Motor neuron (in vitro differentiated cells): ENCODE measurements around the gene RMND1. TPM values are rescaled to one million over a fixed set of nuclear protein-coding genes. Genes with fewer than 3 reads are reported as not detected.
"Not testable (repeated sequence)": the region's sequence is repeated elsewhere in the genome, so short reads cannot be mapped to it uniquely, and the experiment has no call there.

Experiments
- ATAC-seq, 8 experiments: fragments of 200-7000 bp; cut with Tn5 transposase; replicated peaks in 6 of 8; 2 replicates each; pipeline ENCODE4 v1.8.0; 2021; ENCODE audit warnings: mild to moderate bottlenecking in 8 of 8, moderate library complexity in 8 of 8
- H3K27ac ChIP-seq, 2 donors: fragments of 250-450 bp; sonication (Bioruptor Pico); 2 replicates each; pipeline ENCODE4 v1.9.0; 2021; ENCODE audit warnings: antibody characterized with exemption in 2 of 2, mild to moderate bottlenecking in 2 of 2, moderate library complexity in 1 of 2
- H3K4me1 ChIP-seq, 2 donors: fragments of 250-450 bp; sonication (Bioruptor Pico); replicated peaks in 1 of 2; 2 replicates each; pipeline ENCODE4 v1.6.1; 2021; ENCODE audit warnings: antibody characterized with exemption in 2 of 2, mild to moderate bottlenecking in 2 of 2, moderate library complexity in 1 of 2
- H3K4me3 ChIP-seq, 5 donors: fragments of 250-450 bp; sonication (Bioruptor Pico); 2 replicates each; pipeline ENCODE4 v1.9.0; 2021; ENCODE audit warnings: antibody characterized with exemption in 5 of 5, mild to moderate bottlenecking in 5 of 5, moderate library complexity in 4 of 5
- WGBS, 10 experiments: fragments of 450-650 bp; shearing (Covaris generic); methylation state at CpG; one replicate each; pipeline ENCODE4 v1.0.0; 2022; 5-methylcytosine and 5-hydroxymethylcytosine counted together
- in situ Hi-C, 9 experiments: fragments of 400-800 bp; cut with MboI; loops; one replicate each; pipeline ENCODE4 v1.15.0; 2021; ENCODE audit warnings: low sequenced_read_pairs in 9 of 9, low pct_unique_long_range_greater_than_20kb in 2 of 9; ENCODE audit not compliant: unreplicated experiment in 9 of 9
- total RNA-seq, 8 experiments: library from RNA; unstranded; fragments of 300-600 nt; gene quantifications; 2 replicates each; pipeline versions ENCODE4 v1.2.3 to v1.2.4, GENCODE V29; 2022

Gene RMND1
- total RNA-seq, 8 experiments from 2014 or later, result 25.2 to 50.1 (median 36.4) TPM

DNA sequence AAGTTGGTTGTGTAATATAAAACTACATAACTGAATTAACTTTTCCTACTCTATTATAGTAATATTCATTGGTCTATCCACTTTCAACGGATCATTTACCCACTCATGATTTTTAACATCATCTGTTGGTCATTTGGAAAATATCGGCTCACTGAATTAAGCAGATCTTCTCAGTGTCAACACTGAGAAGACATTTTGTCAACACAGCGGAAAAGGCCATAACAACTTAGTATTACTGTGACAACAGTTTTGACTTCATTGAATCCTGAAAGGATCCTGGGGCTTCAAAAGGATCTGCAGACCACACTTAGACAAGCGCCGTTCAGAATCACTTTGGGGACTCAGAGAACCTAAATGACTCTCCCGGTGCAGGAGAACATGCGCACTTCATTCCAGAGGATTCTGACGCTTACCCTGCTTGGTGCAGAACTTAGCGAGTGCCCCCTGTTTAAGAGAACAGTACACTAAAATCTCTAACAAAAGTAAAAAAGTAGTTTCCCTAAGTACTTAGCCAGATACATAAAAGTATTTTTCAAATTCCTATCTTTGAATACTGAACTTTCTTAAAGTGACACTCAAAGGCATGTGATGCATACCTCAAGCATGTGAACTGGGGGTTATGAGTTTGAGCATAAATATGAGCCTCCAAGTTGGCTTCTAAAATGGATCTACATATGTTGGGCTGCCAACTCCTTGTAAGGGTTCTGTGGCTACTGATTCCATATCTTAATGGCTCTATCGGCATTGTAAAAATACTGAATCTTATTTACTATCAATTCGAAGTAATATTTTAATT lies 64.6 kb downstream of the RMND1 start:
- no peak overlapping the region for H3K27ac ChIP-seq
- no peak for ATAC-seq
- H3K4me3 ChIP-seq, result no peak overlapping the region
- in situ Hi-C loops, result no loop called here
- WGBS, 10 experiments, result 62 to 96% (median 77%) methylated on average over 4 to 11 of the region's 11 CpGs
- H3K4me1 ChIP-seq, result peaks cover 0 to 9% of the 10 kb centered on the region in 2 donors

GRCh38 chr6:151385177-151385576 lies 66.7 kb downstream of the RMND1 start:
- ATAC-seq, result no peak
- Histone ChIP-seq H3K4me3 (no peak overlapping the region), H3K27ac (no peak overlapping the region), H3K4me1 (peaks cover 0 to 6% of the 10 kb centered on the region in 2 donors)
- in situ Hi-C loops, result no loop called here
- 83 to 100% (median 100%) methylated on average over 1 of the region's 1 CpG; no CpG with 5 or more reads in 2 of the 10 experiments for WGBS, 10 experiments

GRCh38 chr6:151384151-151384550 lies 67.8 kb downstream of the RMND1 start:
- Histone ChIP-seq H3K4me3 (no peak overlapping the region), H3K27ac (no peak overlapping the region), H3K4me1 (peaks cover 0 to 6% of the 10 kb centered on the region in 2 donors)
- WGBS, 10 experiments, result 79 to 100% (median 94%) methylated on average over 2 to 5 of the region's 5 CpGs; no CpG with 5 or more reads in 1 of the 10 experiments
- in situ Hi-C loops, result no loop called here
- no peak for ATAC-seq

GRCh38 chr6:151382631-151383030 lies 69.3 kb downstream of the RMND1 start:
- H3K27ac ChIP-seq, H3K4me3 ChIP-seq, in situ Hi-C loops, ATAC-seq, H3K4me1 ChIP-seq: not testable (repeated sequence)
- 87 to 100% (median 98%) methylated on average over 3 to 9 of the region's 9 CpGs; no CpG with 5 or more reads in 4 of the 10 experiments for WGBS, 10 experiments

GRCh38 chr6:151381722-151382121 lies 70.2 kb downstream of the RMND1 start:
- 60 to 100% (median 93%) methylated on average over 1 to 4 of the region's 4 CpGs; no CpG with 5 or more reads in 1 of the 10 experiments for WGBS, 10 experiments
- in situ Hi-C loops, result no loop called here

GRCh38 chr6:151380848-151381205 lies 71.1 kb downstream of the RMND1 start:
- Histone ChIP-seq H3K4me3 (no peak overlapping the region), H3K27ac (no peak overlapping the region), H3K4me1 (no peaks in the 10 kb centered on the region)
- ATAC-seq, result peak in 3 of 8 experiments; percentile 5 to 39 (median 7)
- WGBS, 10 experiments, result 100% methylated on average over 1 of the region's 1 CpG; no CpG with 5 or more reads in 7 of the 10 experiments
- in situ Hi-C loops, result no loop called here

More at GRCh38 chr6:151381722-151382121, 70.2 kb downstream of the RMND1 start:
- Histone ChIP-seq H3K4me3 (no peak overlapping the region), H3K27ac (no peak overlapping the region), H3K4me1 (no peaks in the 10 kb centered on the region)
- no peak for ATAC-seq

DNA sequence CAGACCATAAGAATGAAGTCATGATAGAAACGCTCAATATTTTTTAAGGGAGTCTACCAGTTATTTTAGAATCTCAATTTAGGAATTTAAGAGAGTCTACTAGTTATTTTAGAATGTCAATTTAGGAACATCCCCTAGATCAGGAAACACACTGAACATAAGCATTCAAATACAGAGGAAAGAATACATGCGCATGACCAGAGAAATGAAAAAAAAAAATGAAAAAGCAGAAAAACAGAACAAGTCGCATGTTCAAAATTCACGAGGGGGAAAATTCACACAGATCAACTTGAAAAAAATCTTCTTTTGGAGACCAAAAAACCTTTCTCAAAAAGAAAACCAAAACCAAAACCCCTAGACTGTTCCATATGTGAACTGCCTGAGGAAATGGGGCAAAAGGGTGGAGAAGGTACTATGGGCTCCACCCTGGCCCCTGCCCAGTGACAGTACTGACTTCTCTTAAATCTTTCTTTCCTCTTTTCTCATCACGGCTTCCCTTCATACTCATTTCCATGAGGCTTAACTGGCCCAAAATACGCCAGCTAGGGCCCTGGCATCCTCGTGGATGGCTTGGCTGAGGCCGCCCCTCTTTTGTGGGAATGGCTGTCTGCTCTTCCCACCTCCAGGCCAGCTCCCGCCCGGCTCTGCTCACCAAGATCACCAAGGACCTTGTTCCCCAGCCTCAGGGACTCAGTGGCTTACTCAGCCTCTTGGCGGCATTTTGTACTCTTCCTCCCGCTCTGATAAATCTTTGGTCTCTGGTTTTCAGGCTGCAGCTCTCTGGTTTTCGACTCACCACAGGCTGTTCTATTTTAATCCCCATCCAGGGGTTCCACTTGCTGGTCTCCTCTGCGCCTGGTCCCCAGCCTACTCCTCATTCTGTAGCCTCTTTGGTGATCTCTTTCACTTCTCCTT lies 71.7 kb downstream of the RMND1 start:
- in situ Hi-C loops, result no loop called here
- H3K4me1 ChIP-seq, result peaks cover under 1% of the 10 kb centered on the region in 2 donors
- WGBS, 10 experiments, result 20 to 100% (median 87%) methylated on average over 5 to 13 of the region's 14 CpGs
- no peak overlapping the region for H3K27ac ChIP-seq
- peak in 3 of 8 experiments; percentile 84 to 90 (median 85) for ATAC-seq
- H3K4me3 ChIP-seq, result no peak overlapping the region

DNA sequence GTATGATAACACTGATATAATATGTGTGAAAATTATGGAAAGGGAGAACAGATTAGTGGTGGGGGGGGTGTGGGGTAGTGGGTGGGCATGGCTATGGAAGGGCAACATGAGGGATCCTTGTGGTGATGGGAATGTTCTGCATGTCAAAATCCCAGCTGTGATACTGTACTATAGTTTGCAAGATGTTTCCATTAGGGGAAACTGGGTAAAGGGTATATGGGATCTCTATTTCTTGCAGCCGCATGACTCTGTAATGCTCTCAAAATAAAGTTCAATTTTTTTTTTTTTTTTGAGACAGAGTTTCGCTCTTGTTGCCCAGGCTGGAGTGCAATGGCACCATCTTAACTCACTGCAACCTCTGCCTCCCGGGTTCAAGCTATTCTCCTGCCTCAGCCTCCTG lies 74.8 kb downstream of the RMND1 start:
- 60 to 100% (median 100%) methylated on average over 1 to 3 of the region's 3 CpGs; no CpG with 5 or more reads in 3 of the 10 experiments for WGBS, 10 experiments
- no peak overlapping the region for H3K27ac ChIP-seq
- in situ Hi-C loops, result no loop called here

GRCh38 chr6:151376440-151376839 lies 75.5 kb downstream of the RMND1 start:
- Histone ChIP-seq H3K27ac (no peak overlapping the region), H3K4me1 (peaks cover 20 to 22% of the 10 kb centered on the region in 2 donors), H3K4me3 (no peak overlapping the region)
- no peak for ATAC-seq
- WGBS, 10 experiments, result 75 to 100% (median 90%) methylated on average over 1 of the region's 1 CpG; no CpG with 5 or more reads in 2 of the 10 experiments
- in situ Hi-C loops, result no loop called here

More for the DNA sequence above, 74.8 kb downstream of the RMND1 start:
- Histone ChIP-seq H3K4me1 (peaks cover 20 to 22% of the 10 kb centered on the region in 2 donors), H3K4me3 (no peak overlapping the region)
- no peak for ATAC-seq

GRCh38 chr6:151375833-151376232 lies 76.1 kb downstream of the RMND1 start:
- 29 to 100% (median 79%) methylated on average over 1 to 2 of the region's 2 CpGs; no CpG with 5 or more reads in 1 of the 10 experiments for WGBS, 10 experiments
- ATAC-seq, result no peak
- in situ Hi-C loops, result no loop called here
- Histone ChIP-seq H3K4me1 (peaks cover 20 to 22% of the 10 kb centered on the region in 2 donors), H3K27ac (no peak overlapping the region), H3K4me3 (no peak overlapping the region)

DNA sequence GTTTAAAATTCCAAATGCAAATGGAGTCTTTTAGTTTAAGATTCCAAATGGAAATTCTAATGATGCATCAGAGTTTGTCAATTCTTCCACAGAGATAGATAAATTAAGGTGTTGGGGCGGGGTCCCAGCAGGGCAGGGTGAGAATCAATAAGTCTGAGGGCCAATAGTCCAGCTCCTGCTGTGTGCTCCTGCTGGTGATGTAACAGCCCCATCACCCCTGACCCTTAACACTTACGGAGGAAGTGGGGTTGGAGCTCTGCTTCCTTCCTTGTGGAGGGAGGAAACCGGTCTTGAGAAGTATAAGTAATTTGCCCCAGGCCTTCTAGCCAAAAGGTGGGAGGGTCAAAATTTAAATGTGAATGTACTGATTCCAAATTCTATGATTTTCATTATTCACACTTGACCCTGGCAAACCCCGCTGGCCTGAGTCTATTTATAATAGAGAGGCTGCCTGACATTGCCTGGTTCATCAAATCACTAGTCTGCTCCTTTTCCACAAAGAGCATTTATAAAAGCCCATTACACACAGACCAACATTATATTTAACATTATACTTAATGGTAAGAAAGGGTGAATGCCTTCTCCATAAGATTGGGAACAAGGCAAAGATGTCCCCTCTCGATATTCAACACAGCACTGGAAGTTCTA lies 77.8 kb downstream of the RMND1 start:
- Histone ChIP-seq H3K27ac (peak overlapping the region; percentile 34 to 52), H3K4me1 (peaks cover 20 to 22% of the 10 kb centered on the region in 2 donors), H3K4me3 (no peak overlapping the region)
- in situ Hi-C loops, result no loop called here
- peak; percentile 33 to 82 (median 66) for ATAC-seq
- WGBS, 10 experiments, result 31 to 100% (median 43%) methylated on average over 1 to 5 of the region's 5 CpGs; no CpG with 5 or more reads in 3 of the 10 experiments

DNA sequence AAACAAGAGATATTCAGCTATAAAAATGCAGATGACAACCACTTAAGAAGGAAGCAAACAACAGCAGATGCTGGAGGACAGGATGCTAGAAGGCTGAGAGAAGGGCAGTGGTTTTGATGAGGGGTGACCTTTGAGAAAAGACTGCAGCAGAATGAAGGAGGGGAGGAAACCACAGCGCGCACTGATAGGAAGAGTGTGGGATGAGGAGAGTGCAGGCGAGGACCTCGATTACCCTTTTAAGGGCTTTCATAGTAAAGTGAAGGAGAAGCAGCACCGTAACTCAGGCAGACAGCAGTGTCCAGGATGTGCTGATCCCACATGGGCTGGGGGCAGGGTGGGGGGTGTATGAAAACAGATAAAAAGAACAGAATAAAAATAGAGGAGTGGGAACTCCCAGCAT lies 79.8 kb downstream of the RMND1 start:
- Histone ChIP-seq H3K27ac (no peak overlapping the region), H3K4me3 (no peak overlapping the region), H3K4me1 (peaks cover 20 to 22% of the 10 kb centered on the region in 2 donors)
- WGBS, 10 experiments, result 70 to 100% (median 94%) methylated on average over 1 to 5 of the region's 5 CpGs; no CpG with 5 or more reads in 2 of the 10 experiments
- no peak for ATAC-seq
- in situ Hi-C loops, result no loop called here
